Left cardiac atrium (tissue), 4 donors: ENCODE results near the gene DCST2. TPM values are rescaled to one million over a fixed set of nuclear protein-coding genes. Genes with fewer than 3 reads are reported as not detected.

Source experiments
- ATAC-seq, 2 donors: fragments of 200-7000 bp; cut with Tn5 transposase; one replicate each; pipeline ENCODE4 v1.9.1; 2020; ENCODE audit warnings: mild to moderate bottlenecking in 2 of 2, moderate library complexity in 2 of 2
- DNase-seq: peaks from one replicate; pipeline ENCODE4 v3.0.0-alpha.2; 2020
- intact Hi-C, 2 donors: fragments of 100-400 bp; cut with DNase I; formaldehyde crosslinking; loops; one replicate each; pipeline versions ENCODE4 v1.14.1 to v1.15.1; 2022 to 2023
- total RNA-seq, 2 donors: library from RNA; stranded (reverse); fragmentation: NEBNext Ultra II Directional; extraction: Animal tissue kit (Norgen Biotek cat#: 25700); gene quantifications; one replicate each; pipeline ENCODE4 v1.2.1, GENCODE V29; 2021
- donor health status: DM: no; HTN: yes; CAD: no.
- donor health status: DM: no; HTN: yes; CAD: no; lungs with severe emphysema.
- donor health status: DM: yes; HTN: yes; CAD: no.
- donor health status: Dilated cardiomyopathy.

Gene DCST2
- total RNA-seq, 2 donors from 2014 or later = 0.59 TPM; not detected in 1

DNA sequence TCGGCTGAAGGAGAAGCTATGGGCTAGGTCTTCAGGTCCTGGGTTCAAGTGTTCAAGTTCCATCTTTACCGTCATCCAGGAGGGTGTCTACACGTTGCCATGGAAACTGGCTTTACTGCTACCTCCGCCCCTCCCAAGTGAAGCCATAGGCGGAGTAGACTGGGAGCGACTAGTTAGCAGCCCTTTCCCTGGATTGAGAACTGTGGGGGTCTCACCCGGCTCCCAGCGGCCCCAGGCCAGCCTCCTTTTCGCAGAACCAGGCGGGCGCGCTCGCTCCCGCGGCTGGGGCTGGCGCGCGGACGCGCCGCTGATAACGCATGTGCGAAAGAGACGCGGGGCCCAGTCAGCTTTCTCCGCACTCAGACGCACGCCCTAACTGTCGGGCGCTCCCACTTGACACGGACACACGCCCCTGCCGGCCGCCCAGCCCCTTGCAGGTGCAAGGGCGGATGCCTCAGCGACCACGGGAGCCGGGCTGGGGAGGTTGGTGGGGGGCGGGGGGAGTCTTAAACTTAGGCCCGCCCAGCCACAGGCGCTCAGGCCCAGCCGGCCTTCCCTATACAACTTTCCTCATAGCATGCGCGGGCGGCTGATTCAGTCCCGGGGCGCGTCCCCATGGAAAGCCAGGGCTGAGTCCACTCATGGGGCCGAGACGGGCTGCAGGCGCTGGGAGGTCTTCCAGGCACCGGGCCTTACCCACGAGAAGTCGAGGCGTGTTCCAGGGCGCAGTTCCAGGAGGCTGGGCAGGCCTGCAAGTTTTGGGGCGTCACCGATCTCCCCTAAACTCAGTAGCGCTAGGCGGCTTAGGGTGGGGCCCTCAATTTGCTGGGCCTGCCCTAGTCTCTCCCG, 37.4 kb upstream of the DCST2 start:
- DNase-seq (peak; percentile 83), ATAC-seq (peak; percentile 89 to 92)
- intact Hi-C loops = no loop called here

DNA sequence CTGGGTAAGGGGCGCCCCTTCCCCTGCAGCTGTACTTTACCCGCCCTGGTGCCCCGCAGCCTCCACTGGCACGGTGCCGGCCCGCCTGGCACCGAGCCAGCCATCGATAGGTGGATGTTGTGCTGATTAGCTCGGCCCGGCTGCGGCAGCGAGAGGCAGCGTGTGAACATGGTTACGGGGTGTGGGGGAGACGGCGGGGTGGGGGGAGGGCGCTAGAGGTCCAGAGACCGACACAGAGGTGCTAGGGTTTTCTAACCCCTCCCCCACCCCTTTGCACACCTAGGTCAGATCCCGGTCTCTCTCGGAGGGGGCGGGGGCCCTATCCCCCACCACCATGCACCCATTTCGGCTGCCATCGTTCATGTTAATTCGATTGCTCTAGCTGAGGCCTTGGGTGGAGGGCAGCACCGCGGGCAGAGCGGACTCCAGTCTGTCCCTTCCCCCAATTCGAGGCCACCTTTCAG, 36.6 kb upstream of the DCST2 start:
- DNase-seq (no peak), ATAC-seq (peak in 1 of 2 donors; percentile 2)
- intact Hi-C loops = no loop called here

DNA sequence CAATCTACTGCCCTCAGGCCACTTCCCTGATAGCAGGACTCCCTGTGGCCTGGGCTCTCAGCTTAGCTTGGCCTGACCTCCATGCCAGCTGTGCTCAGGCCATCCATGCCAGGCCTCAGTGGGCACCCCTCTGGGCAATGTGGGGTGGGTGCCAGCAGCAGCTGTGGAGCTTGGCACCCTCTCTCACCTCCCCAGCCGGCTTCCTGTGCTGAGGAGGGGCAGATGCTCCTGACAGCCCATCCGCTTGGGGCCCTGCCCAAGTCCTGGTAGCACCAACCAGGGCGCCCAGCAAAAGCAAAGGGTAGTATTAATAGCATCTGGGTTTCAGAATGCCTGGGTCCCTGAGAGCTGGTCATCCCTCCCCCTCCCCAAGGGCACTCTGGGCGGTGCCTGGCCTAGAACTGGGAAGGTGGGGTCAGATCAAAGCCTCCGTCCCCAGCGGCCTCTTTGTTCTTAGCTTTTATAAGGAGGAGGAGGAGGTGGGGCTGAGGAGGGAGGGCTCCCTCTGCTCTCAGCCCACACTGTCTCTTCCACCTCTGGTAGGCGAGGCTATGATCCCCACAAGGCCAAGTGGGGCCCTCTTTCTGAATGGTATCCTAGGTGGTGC, 36.1 kb upstream of the DCST2 start:
- intact Hi-C loops = no loop called here
- ATAC-seq (no peak), DNase-seq (no peak)

DNA sequence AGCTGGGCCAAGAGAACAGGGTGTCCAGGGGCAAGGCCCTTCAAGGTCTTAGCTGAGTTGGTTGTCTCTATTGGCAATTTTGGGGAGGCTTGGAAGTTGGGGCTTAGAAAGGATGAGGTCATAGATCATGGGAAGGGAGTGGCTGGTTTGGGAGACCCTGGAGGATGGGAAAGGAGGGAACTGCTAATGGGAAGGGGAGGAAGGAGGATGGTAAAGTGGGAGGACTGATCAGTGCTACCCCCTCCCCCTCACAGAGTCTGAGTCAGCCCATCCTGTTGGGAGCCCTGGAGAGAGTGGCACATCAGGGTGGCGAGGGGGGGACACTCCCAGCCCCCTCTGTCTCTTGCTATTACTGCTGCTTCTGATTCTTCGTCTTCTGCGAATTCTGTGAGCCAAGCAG, 35.0 kb upstream of the DCST2 start:
- no peak for ATAC-seq
- intact Hi-C loops = no loop called here
- no peak for DNase-seq

DNA sequence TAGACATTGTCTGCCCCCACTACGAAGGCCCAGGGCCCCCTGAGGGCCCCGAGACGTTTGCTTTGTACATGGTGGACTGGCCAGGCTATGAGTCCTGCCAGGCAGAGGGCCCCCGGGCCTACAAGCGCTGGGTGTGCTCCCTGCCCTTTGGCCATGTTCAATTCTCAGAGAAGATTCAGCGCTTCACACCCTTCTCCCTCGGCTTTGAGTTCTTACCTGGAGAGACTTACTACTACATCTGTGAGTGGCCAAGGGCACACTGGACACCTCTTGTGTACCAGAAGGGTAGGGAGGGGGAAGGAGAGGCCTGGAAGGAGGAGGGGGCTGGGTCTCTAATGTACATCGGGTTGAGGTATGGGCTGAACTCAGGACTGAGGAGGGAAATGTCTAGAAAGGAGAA, 33.2 kb upstream of the DCST2 start:
- intact Hi-C loops = no loop called here
- no peak for DNase-seq
- no peak for ATAC-seq

DNA sequence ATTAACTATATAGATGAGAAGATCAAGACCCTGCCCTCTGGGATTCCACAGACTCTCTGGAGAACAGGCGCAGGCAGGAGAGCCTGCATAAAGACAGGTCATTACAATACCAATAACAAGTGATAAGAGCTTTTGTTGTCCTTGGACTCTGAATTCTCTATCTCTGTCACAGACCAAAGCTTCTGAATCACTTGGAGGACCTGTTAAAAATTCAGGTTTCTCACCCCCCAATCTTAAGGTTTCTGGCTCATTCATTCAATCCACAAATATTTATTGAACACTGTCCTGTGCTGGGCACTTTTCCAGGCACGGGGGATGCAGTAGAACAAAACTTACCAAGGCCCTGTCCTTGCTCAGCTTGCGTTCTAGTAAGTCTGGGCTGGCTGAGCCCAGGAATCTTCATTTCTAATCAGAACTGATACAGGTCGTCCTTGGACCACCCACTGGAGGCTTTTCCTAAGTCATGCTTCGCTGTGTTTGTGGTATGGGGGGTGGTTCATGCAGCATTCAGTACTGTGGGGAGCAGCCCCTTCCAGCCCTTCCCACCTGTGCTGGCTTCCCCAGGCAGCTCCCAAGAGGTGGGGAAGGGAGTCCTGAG, 31.4 kb upstream of the DCST2 start:
- ATAC-seq (no peak), DNase-seq (no peak)
- intact Hi-C loops = loop anchor here in 1 of 2 donors (5.0 kb wide), 2 partner anchors 103 to 153 kb away; partner anchors contain the start of gene PYGO2

DNA sequence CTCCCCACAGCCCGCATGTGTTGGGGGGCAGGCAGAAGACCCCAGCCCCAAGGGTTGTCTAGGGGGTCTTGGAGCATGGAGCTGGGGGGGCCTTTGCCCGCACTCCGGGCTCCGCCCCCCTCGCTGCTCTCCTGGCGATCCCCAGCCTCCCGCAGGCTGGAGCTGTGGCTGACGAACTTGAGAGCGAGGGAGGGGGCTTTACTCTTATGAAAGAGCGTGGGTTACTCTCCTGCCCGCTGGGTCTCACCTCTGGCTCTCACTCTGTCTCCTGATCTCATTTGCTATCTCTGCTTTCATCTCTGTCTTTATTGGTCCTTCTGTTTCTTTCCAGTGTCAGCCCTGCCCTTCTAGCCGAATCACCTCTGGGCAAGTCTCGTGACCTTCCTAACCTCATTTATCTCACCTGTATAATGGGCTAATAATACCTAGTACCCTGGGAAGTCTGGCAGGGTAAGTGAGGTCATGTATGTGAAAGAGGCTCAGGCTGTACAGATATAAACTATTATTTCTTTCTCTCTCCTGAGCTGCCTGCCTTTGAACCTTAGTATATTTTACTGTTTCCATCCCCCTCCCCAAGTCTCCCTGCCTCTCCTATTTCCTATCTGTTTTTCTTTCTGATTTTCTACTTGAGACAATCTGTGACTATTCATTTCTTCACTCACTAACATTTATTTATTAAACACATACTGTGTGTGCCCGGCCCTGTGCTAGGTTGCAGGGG, 30.7 kb upstream of the DCST2 start:
- DNase-seq (no peak), ATAC-seq (peak; percentile 22 to 26)
- intact Hi-C loops = loop anchor here in 1 of 2 donors (5.0 kb wide), 2 partner anchors 102 to 152 kb away; partner anchors contain the start of gene PYGO2

DNA sequence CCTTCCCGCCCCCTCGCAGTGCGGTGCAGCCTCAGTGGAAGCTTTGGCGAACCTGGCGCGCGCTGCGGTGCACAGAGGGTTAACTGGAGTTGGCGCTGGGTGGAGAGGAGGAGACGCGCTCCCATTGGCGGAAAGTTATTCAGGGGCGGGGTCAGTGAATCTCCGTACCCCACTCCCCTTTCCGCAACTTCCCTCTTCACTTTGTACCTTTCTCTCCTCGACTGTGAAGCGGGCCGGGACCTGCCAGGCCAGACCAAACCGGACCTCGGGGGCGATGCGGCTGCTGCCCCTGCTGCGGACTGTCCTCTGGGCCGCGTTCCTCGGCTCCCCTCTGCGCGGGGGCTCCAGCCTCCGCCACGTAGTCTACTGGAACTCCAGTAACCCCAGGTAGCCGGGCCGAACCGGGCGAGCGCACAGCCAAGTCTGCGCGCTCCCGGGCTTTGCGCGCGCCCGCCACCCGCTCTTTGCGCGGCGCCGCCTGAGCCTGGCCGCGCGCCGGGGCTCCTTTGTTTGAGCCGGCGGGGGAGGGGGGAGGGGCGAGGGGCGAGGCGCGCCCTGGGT, 30.0 kb upstream of the DCST2 start, which contains the start of gene EFNA4:
EFNA4 (plus strand) TSS at position 191 of the 561 bp plus-strand sequence; CDS start at position 275, 84 bp downstream.
- intact Hi-C loops = loop anchor here in 1 of 2 donors (5.0 kb wide), 2 partner anchors 101 to 151 kb away; partner anchors contain the start of gene PYGO2
- peak; percentile 92 for ATAC-seq

DNA sequence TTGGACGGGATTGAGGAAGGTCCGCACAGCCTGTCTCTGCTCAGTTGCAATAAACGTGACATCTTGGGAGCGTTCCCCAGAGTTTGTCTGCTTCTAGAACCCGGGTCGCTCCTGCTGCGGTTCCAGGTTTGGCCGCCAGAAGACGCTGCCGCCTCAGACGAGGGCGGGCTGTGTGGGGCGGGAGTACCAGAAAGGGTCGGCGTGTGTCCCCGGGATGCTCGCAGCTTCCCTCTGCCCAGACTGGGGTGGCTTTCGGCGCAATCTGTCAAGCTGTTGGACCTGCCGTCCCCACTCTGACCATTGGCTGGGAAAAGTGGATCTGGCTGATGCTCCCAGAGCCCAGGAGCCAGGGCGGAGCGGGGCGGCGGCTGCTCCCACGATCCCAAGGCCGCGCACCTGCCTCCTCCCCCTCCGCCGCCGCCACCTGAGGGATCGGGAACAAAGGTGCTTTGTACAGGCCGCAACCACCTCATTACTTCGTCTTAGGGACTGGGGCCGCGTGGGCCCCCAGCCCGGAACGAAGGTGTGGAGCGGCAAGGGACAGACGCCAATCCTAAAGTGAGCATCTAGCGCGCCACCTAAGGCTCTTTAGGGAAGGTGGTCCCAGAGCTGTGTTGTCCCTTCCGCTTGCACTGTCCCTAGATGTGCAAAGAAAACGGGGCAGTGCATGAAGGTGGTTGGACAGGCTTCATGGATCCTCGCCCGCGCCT, 29.3 kb upstream of the DCST2 start:
- intact Hi-C loops = loop anchor here in 1 of 2 donors (5.0 kb wide), 2 partner anchors 101 to 151 kb away; partner anchors contain the start of gene PYGO2
- DNase-seq (no peak), ATAC-seq (peak; percentile 38 to 46)

More for the DNA sequence above, 30.0 kb upstream of the DCST2 start, which contains the start of gene EFNA4:
- peak; percentile 85 for DNase-seq

DNA sequence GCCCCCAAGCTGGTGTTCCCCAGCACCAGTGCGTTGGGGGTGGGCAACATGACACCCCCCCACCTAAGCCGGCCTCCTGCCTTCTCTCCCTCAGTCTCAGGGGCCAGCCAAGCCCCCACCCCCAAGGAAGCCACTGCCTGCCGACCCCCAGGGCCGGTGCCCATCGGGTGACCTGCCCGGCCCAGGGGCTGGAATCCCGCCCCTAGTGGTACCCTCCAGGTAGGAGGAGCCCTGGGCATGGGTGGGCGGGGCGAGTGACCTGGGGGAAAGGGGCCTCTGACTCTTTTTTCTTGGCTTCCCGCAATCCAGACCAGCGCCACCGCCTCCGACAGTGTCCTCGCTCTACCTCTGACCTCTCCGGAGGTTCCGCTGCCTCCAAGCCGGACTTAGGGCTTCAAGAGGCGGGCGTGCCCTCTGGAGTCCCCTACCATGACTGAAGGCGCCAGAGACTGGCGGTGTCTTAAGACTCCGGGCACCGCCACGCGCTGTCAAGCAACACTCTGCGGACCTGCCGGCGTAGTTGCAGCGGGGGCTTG, 28.6 kb upstream of the DCST2 start:
- intact Hi-C loops = loop anchor here in 1 of 2 donors (5.0 kb wide), 2 partner anchors 100 to 150 kb away; partner anchors contain the start of gene PYGO2
- ATAC-seq (peak in 1 of 2 donors; percentile 0), DNase-seq (no peak)

DNA sequence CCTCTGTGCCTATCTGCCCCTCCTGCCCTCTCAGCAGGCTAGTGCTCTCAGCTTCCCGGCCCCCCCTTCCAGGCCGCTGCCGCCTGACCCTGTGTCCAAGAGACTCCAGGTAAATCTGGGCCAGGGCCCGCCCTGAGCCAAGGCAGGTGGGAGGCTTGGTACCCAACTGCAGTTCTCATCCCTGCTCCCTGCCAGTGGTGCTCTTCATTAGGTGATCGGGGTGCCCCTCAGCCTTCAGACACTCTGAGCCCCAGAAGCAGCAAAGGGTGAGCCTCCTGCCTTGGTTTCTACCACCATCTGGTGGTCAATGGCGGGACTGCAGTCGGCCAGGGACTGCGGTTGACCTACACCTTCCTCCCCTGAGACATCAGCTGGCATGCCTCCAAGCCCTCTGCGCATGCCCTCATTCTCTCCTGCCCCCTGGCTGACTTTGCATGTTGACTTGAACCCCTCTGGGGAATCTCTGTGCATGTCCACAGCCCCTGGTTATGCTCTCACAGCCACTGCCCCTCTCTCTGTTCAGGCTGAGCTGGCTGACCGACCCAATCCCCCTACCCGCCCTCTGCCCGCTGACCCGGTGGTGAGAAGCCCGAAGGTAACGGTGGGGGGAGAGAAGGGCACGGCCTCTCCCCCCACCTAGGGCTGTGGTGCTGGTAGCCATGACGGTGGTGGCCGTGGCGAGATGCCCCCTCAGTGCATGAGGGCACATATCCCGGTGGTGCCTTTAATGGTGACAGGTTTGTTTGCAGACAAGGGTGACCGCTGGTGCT, 28.0 kb upstream of the DCST2 start:
- ATAC-seq = peak; percentile 53 to 64
- intact Hi-C loops = loop anchor here in 1 of 2 donors (5.0 kb wide), 2 partner anchors 99 to 149 kb away; partner anchors contain the start of gene PYGO2
- DNase-seq = peak; percentile 88

DNA sequence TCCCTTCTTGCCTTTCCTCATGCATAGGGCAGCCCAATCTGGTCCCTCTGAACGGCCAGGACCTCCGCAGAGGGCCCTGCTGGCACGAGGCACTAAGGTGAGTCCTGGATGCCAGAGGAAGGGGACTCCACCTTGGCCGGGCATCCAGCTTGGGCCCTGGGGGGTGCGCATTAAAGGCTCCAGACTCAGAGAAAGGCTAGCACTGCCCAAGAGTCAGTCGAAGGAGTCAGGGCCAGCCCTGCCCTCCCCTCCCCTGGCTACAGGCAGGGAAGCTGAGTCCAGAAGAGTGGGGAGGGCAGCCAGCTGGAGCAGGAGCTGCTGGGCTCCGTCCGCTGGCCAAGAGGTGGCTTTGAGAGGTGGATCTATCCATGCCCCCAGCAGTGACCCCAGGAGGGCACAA, 27.2 kb upstream of the DCST2 start:
- ATAC-seq (no peak), DNase-seq (no peak)
- intact Hi-C loops = loop anchor here in 1 of 2 donors (5.0 kb wide), 2 partner anchors 98 to 148 kb away; partner anchors contain the start of gene PYGO2

DNA sequence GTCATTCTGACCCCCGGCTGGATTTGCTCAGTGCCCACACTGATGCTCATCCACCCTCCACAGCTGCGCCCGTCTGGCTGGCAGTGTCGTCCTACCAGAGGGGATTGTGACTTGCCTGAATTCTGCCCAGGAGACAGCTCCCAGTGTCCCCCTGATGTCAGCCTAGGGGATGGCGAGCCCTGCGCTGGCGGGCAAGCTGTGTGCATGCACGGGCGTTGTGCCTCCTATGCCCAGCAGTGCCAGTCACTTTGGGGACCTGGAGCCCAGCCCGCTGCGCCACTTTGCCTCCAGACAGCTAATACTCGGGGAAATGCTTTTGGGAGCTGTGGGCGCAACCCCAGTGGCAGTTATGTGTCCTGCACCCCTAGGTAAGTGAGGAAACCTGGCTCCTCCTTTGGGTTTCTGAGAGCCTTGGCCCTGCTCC, 24.2 kb upstream of the DCST2 start:
- no peak for ATAC-seq
- intact Hi-C loops = no loop called here
- DNase-seq = no peak

DNA sequence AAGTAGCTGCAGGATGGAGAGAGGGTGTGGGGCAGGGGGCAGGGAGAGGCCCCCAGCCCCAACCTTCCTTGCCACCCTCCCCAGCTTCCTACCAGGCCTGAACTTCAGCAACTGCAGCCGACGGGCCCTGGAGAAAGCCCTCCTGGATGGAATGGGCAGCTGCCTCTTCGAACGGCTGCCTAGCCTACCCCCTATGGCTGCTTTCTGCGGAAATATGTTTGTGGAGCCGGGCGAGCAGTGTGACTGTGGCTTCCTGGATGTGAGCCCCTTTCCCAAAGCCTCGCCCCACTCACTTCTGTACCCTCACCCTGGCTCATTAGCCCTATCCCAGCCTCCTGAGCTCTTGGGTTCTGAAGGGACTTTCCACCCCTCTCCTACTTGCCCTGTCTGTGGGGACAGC, 23.5 kb upstream of the DCST2 start:
- intact Hi-C loops = no loop called here
- DNase-seq = no peak
- ATAC-seq = no peak

DNA sequence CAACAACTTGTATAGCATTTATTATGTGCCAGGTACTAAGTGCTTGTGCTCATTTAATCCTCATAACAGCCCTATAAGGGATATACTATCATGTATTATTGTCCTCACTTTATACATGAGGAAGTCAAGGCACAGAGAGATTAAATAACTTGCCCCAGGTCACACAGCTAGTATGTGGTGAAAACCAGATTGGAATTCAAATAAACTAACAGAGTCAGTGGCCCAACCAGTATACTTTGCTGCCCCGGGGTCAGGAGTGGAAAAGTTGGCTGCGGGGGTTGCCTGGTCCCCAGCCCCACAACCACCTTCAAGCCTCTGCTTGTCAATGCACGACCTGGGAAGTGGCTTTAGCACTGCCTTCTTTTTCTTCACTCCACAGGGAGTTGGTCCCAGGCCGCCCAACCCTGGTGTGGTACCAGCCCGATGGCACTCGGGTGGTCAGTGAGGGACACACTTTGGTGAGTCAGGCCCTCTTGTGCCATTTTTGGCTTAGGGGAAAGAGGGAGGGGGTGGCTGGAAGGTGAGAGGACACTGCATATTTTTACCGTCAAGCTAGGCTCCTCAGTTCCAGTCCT, 20.0 kb upstream of the DCST2 start:
- intact Hi-C loops = no loop called here
- DNase-seq = no peak
- no peak for ATAC-seq
